Activated CD8-positive, alpha-beta T cell treated with anti-CD3 and anti-CD28 coated beads for 36 hours (primary cell): ENCODE results near the gene ST8SIA6. TPM values are rescaled to one million over a fixed set of nuclear protein-coding genes. Genes with fewer than 3 reads are reported as not detected.

Source experiments
- ATAC-seq: fragments of 200-7000 bp; cut with Tn5 transposase; one replicate; pipeline ENCODE4 v1.10.0; 2021; ENCODE audit warnings: mild to moderate bottlenecking, moderate library complexity
- CTCF ChIA-PET: fragments of 350-600 bp; sonication (Branson Sonifier 250); formaldehyde crosslinking; loops from one replicate; lab custom pipeline; 2021; ENCODE audit warnings: antibody characterized with exemption; lab: Charles Lee
- POLR2A ChIA-PET: fragments of 350-600 bp; sonication (Branson Sonifier 250); formaldehyde crosslinking; loops from one replicate; lab custom pipeline; 2021; ENCODE audit warnings: antibody characterized with exemption; lab: Charles Lee
- DNase-seq: peaks from one replicate; pipeline ENCODE4 v3.0.0-alpha.2; 2020
- H3K27ac Mint-ChIP-seq: one replicate; pipeline ENCODE4 v1.8.0; 2021; ENCODE audit warnings: mild to moderate bottlenecking, mixed read lengths
- H3K27me3 Mint-ChIP-seq: one replicate; pipeline ENCODE4 v1.8.0; 2021; ENCODE audit warnings: mixed read lengths
- H3K36me3 Mint-ChIP-seq: one replicate; pipeline ENCODE4 v1.8.0; 2021; ENCODE audit warnings: low read depth, mixed read lengths
- H3K4me1 Mint-ChIP-seq: one replicate; pipeline ENCODE4 v1.8.0; 2021; ENCODE audit warnings: low read depth, mixed read lengths
- H3K4me3 Mint-ChIP-seq: one replicate; pipeline ENCODE4 v1.8.0; 2021; ENCODE audit warnings: mild to moderate bottlenecking, moderate library complexity, mixed read lengths
- H3K9me3 Mint-ChIP-seq: one replicate; pipeline ENCODE4 v1.8.0; 2021; ENCODE audit warnings: mixed read lengths
- CTCF ChIP-seq: fragments of 200-600 bp; IDR thresholded peaks from one replicate; pipeline ENCODE4 v1.8.0; 2022; ENCODE audit warnings: antibody characterized with exemption, mild to moderate bottlenecking
- intact Hi-C: fragments of 100-400 bp; cut with micrococcal nuclease; formaldehyde crosslinking; loops from one replicate; pipeline ENCODE4 v1.10.0; 2022
- total RNA-seq, 2 experiments: library from RNA; stranded (reverse); gene quantifications; one replicate each; pipeline ENCODE4 v1.2.3, GENCODE V29; 2021

ST8SIA6 gene
- total RNA-seq, 2 experiments from 2014 or later, result not detected

GRCh38 chr10:17416442-17417211, 37.8 kb downstream of the ST8SIA6 start:
- Mint-ChIP-seq H3K9me3 (no peaks in the 10 kb centered on the region), H3K36me3 (no peaks in the 10 kb centered on the region), H3K4me1 (no peaks in the 10 kb centered on the region), H3K4me3 (no peak overlapping the region), H3K27me3 (no peaks in the 10 kb centered on the region), H3K27ac (no peak overlapping the region)
- POLR2A ChIA-PET, result no interaction called here
- TF ChIP-seq CTCF, result no peak
- ATAC-seq, result no peak
- CTCF ChIA-PET, result interaction anchor here (0.9 to 1.4 kb wide), 2 partner anchors 7 to 13 kb away, joined by 3 to 5 read pairs; no protein-coding TSS in a partner anchor
- intact Hi-C loops, result no loop called here
- DNase-seq, result no peak

GRCh38 chr10:17415046-17415658, 39.2 kb downstream of the ST8SIA6 start:
- ChIA-PET CTCF (interaction anchor here (1.4 kb wide), 1 partner anchor 14 kb away, joined by 5 read pairs; no protein-coding TSS in a partner anchor), POLR2A (no interaction called here)
- intact Hi-C loops, result no loop called here
- Mint-ChIP-seq H3K4me1 (peaks cover under 1% of the 10 kb centered on the region), H3K27me3 (no peaks in the 10 kb centered on the region), H3K36me3 (no peaks in the 10 kb centered on the region), H3K27ac (no peak overlapping the region), H3K9me3 (no peaks in the 10 kb centered on the region), H3K4me3 (no peak overlapping the region)
- DNase-seq (no peak), ATAC-seq (no peak)
- no peak for TF ChIP-seq CTCF

GRCh38 chr10:17414484-17414883, 39.9 kb downstream of the ST8SIA6 start:
- ChIA-PET POLR2A (no interaction called here), CTCF (no interaction called here)
- no peak overlapping the region for H3K27ac Mint-ChIP-seq
- DNase-seq (no peak), ATAC-seq (no peak)
- no peaks in the 10 kb centered on the region for H3K9me3 Mint-ChIP-seq
- no peaks in the 10 kb centered on the region for H3K27me3 Mint-ChIP-seq
- H3K4me1 Mint-ChIP-seq, result peaks cover 6% of the 10 kb centered on the region
- no peak for TF ChIP-seq CTCF
- H3K36me3 Mint-ChIP-seq, result no peaks in the 10 kb centered on the region
- no peak overlapping the region for H3K4me3 Mint-ChIP-seq
- intact Hi-C loops, result no loop called here

- Mint-ChIP-seq H3K4me1 (peaks cover 10% of the 10 kb centered on the region), H3K36me3 (no peaks in the 10 kb centered on the region), H3K27me3 (no peaks in the 10 kb centered on the region), H3K27ac (no peak overlapping the region), H3K4me3 (no peak overlapping the region), H3K9me3 (no peaks in the 10 kb centered on the region)
- CTCF ChIA-PET, result no interaction called here
- intact Hi-C loops, result no loop called here
- TF ChIP-seq CTCF, result no peak
- ATAC-seq, result no peak
- POLR2A ChIA-PET, result no interaction called here
- no peak for DNase-seq
Observed at GRCh38 chr10:17413876-17414275, 40.5 kb downstream of the ST8SIA6 start.

- POLR2A ChIA-PET, result no interaction called here
- CTCF ChIA-PET, result no interaction called here
- DNase-seq, result no peak
- no peaks in the 10 kb centered on the region for H3K27me3 Mint-ChIP-seq
- H3K9me3 Mint-ChIP-seq, result no peaks in the 10 kb centered on the region
- TF ChIP-seq CTCF, result no peak
- ATAC-seq, result no peak
- intact Hi-C loops, result no loop called here
- H3K4me3 Mint-ChIP-seq, result no peak overlapping the region
- peaks cover 10% of the 10 kb centered on the region for H3K4me1 Mint-ChIP-seq
- no peak overlapping the region for H3K27ac Mint-ChIP-seq
- no peaks in the 10 kb centered on the region for H3K36me3 Mint-ChIP-seq
Observed at GRCh38 chr10:17412323-17412722, 42.1 kb downstream of the ST8SIA6 start.
